GM18526 (cell line): Measurements from ENCODE around the gene RGS19.

Experiments used
- POLR2A ChIP-seq: IDR thresholded peaks from 3 replicates; pipeline ENCODE4 v1.6.1; 2011; ENCODE audit not compliant: insufficient read length; ENCODE audit errors: extremely low read depth

RGS19 gene

GRCh38 chr20:64041040-64041780 is 38.1 kb downstream of the RGS19 start:
- no peak for TF ChIP-seq POLR2A

DNA sequence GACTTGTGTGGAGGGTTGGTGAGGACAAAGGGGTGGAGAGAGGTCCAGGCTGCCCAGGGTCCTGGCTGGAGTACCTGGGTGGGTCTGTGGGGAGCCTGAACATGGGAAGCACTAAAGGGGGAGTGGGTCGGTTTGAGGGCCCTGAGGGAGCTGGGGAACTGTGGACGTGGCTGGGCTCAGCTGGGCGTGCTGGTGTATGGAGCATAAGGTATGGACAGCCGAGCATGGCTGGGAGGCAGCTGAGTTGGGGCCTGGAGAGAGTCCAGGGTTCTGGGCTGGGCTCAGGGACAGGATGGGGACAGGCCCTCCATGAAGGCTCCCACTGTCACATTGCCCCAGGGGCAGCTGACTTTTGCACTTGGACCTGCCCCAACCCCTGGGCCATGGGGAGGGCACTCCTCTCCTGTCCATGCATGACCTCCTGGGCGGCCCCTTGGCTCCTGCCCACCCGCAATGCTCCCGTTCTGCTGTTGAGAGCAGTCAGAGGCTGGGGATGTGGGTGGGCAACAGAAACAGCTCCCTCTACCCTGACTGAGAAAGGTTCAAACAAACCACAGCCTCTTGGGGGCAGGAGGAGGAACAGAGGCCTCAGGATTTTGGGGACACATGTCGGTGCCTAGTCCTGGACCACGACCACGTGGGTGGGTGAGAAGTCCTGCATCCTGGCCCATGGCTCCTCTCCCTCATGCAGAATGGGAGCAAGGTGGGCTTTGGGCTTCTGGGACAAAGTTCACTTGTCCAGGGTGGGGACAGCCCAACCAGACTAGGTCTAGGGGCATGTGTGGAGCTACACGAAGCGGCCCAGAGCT is 38.9 kb downstream of the RGS19 start:
- TF ChIP-seq POLR2A = no peak

DNA sequence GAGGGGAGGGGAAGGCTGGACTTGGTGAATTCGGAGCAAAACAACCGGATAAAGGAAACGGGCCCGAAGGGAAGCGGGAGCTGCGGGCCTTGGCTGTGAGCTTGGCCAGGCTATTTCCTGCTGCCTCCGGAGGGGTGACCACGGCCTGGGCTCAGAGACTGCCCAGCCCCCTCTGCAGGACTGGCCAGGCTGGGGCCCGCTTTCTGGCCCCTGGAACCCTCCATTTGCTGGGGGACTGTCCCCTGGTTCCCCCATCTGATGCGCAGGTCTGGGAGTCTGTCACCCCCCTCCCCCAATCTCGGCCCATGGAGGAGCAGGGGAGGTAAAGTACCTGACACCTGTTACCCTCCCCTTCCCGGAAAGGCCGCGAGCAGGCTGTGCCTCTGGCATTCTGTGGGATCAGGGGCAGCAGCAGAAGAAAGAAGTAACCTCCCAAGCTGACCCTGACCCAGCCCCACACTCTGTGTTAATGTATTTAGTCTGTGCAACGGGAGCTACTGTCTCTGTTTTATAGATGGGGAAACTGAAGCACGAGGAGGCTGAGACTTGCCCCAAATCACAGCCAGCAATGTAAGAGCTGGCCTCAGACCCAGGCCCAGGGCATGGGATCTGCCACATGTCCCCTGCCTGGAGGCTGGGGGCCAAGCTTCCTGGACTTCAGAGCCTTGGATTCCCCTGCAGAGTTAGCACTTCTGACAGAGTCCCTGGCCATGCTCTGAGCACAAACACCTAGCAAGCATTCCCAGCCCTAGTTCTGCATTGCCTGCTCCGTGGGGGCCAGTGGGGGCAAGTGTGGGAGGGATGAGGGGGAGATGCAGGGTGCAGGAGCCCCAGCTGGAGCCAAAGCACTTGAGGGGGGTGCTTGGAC is 39.8 kb downstream of the RGS19 start:
- no peak for TF ChIP-seq POLR2A

- no peak for TF ChIP-seq POLR2A
Measured at GRCh38 chr20:64038565-64039292, 40.6 kb downstream of the RGS19 start.

DNA sequence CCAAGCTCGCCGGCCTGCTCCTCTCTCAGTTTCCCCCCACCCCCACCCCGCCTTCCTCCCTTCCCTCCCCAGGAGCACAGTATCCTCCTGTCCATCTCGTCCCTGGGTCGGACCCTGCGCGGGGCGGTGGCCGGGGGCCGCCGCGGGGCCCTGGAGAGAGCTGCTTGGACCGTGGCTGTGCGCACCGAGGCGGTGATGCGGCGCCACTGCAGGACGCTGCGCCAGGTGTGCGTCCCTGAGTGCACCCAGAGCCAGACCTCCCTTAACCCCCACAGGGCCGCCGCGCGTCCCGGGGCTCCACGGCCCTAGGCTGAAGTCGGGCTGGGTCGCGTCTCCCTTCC is 41.1 kb downstream of the RGS19 start:
- TF ChIP-seq POLR2A = no peak

- TF ChIP-seq POLR2A = no peak
Measured at GRCh38 chr20:64037498-64038213, 41.7 kb downstream of the RGS19 start.

DNA sequence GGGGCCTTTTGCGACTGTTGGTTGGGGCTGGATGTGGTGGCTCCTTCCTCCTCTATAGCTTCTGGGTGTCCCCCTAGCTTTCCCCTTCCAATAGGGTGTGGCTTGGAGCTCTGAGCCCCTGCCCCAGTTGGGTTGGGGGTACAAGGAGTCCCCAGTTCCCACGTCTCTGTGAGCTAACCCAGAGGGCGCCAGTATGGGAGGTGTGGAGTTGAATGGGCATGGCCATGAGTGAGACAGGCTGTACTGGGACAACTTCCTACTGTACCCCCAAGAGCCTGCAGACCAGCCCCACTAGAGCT is 42.2 kb downstream of the RGS19 start:
- no peak for TF ChIP-seq POLR2A

DNA sequence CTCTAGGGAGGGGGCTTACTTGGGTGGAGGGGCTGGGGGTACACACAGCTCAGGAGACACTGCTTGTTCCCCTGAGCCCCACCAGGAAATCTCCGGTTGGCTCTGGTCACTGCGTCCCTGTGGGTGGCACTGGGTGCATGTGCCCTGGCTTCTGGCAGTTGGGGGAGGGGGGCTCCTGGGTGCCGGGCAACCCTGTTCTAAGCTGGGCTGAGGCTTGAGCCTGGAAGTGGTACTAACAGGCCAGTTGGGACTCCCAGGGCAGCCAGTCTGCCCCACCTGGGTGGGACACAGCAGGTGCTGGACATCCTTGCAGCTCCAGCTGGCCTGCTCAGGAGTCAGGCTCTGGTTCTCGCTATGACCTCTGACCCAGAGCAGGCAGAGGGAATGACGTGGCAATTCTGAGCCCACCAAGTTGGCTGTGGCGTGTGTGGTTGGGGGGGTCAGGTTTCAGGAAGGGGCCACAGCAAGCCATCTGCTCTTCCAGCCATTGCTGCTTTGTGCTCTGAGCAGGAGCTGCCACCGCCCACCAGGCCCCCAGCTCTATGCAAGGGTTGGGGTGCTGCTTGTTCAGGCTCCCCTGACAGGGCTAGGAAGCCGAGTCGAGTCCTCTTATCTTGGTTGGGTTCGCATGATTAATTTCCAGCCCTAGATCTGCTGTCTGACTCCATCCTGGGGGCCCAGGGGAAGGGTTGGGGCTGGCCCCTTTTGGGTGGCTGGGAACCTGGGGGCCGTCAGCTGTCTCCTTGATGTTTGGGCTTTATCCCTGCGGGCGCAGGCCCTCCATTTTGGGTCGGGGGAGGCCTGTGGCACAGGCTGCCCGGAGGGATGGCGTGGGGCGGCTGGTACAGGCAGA is 42.7 kb downstream of the RGS19 start:
- no peak for TF ChIP-seq POLR2A

GRCh38 chr20:64035933-64036345 is 43.4 kb downstream of the RGS19 start, which contains the start of gene C20orf204:
TSS of gene C20orf204 (plus strand) at chr20:64036182. CDS start at chr20:64036324, 142 bp downstream.
- TF ChIP-seq POLR2A = no peak

GRCh38 chr20:64035066-64035932 is 44.0 kb downstream of the RGS19 start:
- no peak for TF ChIP-seq POLR2A

DNA sequence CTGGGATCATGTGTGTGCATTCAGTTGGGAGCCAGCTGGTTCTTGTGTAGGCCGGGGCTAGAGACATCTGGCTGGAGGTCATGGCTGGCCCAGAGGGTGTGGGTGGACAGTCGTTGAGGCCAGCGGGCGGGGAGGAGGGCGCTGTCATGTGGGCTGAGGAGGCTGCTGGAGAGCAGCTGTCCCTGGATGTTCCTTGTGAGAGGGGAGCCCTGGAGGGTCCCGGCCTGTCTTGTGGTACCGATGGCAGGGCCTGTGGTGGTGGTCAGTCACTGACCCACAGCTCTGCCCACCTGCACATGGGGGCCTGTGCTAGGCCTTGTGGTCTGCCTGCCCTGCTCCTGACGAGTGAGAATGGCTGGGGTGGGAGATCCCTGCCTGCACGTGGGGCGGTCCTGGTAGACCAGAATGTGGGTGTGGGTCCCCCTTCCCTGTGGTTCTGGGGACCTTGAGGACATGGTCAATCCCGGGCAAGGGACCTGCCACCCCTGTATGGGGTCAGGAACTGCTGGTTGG is 45.3 kb downstream of the RGS19 start:
- TF ChIP-seq POLR2A = no peak
